Breast epithelium (tissue), 3 donors: Measurements from ENCODE around the gene UST.

ENCODE experiments used
- POLR2AphosphoS5 ChIP-seq, 3 donors: sonication (generic); formaldehyde crosslinking; IDR thresholded peaks; one replicate each; pipeline ENCODE4 v1.6.1; 2017; ENCODE audit warnings: antibody characterized with exemption in 3 of 3
- TF ChIP-seq, protein P1 (sequence below), 3 donors: fragments of 450-650 bp; IDR thresholded peaks; one replicate each; pipeline ENCODE4 v1.5.1; 2016 to 2017; ENCODE audit warnings: antibody characterized with exemption in 3 of 3, mild to moderate bottlenecking in 3 of 3, moderate library complexity in 3 of 3

GRCh38 chr6:149041953-149042352 lies 295.1 kb downstream of the UST start:
- TF ChIP-seq, protein P1, sequence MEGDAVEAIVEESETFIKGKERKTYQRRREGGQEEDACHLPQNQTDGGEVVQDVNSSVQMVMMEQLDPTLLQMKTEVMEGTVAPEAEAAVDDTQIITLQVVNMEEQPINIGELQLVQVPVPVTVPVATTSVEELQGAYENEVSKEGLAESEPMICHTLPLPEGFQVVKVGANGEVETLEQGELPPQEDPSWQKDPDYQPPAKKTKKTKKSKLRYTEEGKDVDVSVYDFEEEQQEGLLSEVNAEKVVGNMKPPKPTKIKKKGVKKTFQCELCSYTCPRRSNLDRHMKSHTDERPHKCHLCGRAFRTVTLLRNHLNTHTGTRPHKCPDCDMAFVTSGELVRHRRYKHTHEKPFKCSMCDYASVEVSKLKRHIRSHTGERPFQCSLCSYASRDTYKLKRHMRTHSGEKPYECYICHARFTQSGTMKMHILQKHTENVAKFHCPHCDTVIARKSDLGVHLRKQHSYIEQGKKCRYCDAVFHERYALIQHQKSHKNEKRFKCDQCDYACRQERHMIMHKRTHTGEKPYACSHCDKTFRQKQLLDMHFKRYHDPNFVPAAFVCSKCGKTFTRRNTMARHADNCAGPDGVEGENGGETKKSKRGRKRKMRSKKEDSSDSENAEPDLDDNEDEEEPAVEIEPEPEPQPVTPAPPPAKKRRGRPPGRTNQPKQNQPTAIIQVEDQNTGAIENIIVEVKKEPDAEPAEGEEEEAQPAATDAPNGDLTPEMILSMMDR (IDR thresholded peaks at IDR 0.05): no peak
- no peak for TF ChIP-seq POLR2AphosphoS5 (IDR thresholded peaks at IDR 0.05)
